Mesenteric fat pad (tissue), 1 donor: ENCODE data around the gene SLC16A1. TPM values are rescaled to one million over a fixed set of nuclear protein-coding genes. Genes with fewer than 3 reads are reported as not detected.
"Not testable (repeated sequence)": the region's sequence is repeated elsewhere in the genome, so short reads cannot be mapped to it uniquely, and the experiment has no call there.

Source experiments
- DNase-seq: peaks from one replicate; pipeline ENCODE4 v3.0.0-alpha.2; 2020; ENCODE audit warnings: low spot score
- total RNA-seq: library from RNA; stranded (reverse); fragmentation: NEBNext Ultra II Directional; extraction: Animal tissue kit (Norgen Biotek cat#: 25700); gene quantifications from one replicate; pipeline ENCODE4 v1.2.1, GENCODE V29; 2021
- donor health status: DM: yes; HTN: yes; CAD: no.

Gene SLC16A1
- total RNA-seq, 1 donor from 2014 or later = 52.9 TPM

- DNase-seq = no peak
These were observed 68.3 kb downstream of the SLC16A1 start for GRCh38 chr1:112887599-112888283.

- DNase-seq = not testable (repeated sequence)
These were observed 71.0 kb downstream of the SLC16A1 start for GRCh38 chr1:112884996-112885395.

- no peak for DNase-seq
These were observed 73.7 kb downstream of the SLC16A1 start for GRCh38 chr1:112882271-112882744.

GRCh38 chr1:112881742-112882127 is 74.3 kb downstream of the SLC16A1 start:
- DNase-seq = no peak

GRCh38 chr1:112879834-112880233 is 76.2 kb downstream of the SLC16A1 start:
- no peak for DNase-seq

GRCh38 chr1:112878321-112878720 is 77.7 kb downstream of the SLC16A1 start:
- DNase-seq = no peak

GRCh38 chr1:112877750-112878149 is 78.2 kb downstream of the SLC16A1 start:
- no peak for DNase-seq

GRCh38 chr1:112876315-112876714 is 79.7 kb downstream of the SLC16A1 start:
- DNase-seq = no peak

- no peak for DNase-seq
These were observed 83.4 kb downstream of the SLC16A1 start for GRCh38 chr1:112872551-112872962.

- DNase-seq = no peak
These were observed 84.9 kb downstream of the SLC16A1 start for GRCh38 chr1:112870887-112871646.

- DNase-seq = no peak
These were observed 86.1 kb downstream of the SLC16A1 start for GRCh38 chr1:112869895-112870294.

GRCh38 chr1:112868191-112868590 is 87.8 kb downstream of the SLC16A1 start:
- DNase-seq = no peak

- no peak for DNase-seq
These were observed 89.0 kb downstream of the SLC16A1 start for GRCh38 chr1:112866981-112867380.

GRCh38 chr1:112866151-112866550 is 89.8 kb downstream of the SLC16A1 start:
- DNase-seq = no peak

- DNase-seq = peak; percentile 60
These were observed 93.1 kb downstream of the SLC16A1 start for GRCh38 chr1:112862753-112863426.

Other genes starting within 250 kb of the SLC16A1 start
- 253 TPM for gene RHOC, start 249.1 kb downstream of the SLC16A1 start, total RNA-seq
- 0.61 TPM for gene PPM1J, start 240.9 kb downstream of the SLC16A1 start, total RNA-seq
- 13.4 TPM for gene LRIG2, start 117.0 kb upstream of the SLC16A1 start, total RNA-seq